Mammary epithelial cell (primary cell): ENCODE results near the gene UGGT2.

ENCODE experiments used
- CTCF ChIP-seq, 2 donors: IDR thresholded peaks in 1 of 2; conservative IDR thresholded peaks in 1 of 2; 2 replicates each; pipeline ENCODE4 v1.5.1; 2011 to 2012; ENCODE audit warnings: inconsistent platforms in 2 of 2, low read length in 2 of 2, mild to moderate bottlenecking in 2 of 2, control low read depth in 1 of 2, low read depth in 1 of 2; ENCODE audit not compliant: insufficient read depth in 1 of 2; ENCODE audit errors: extremely low read depth in 1 of 2
- EZH2 ChIP-seq: IDR thresholded peaks from 2 replicates; pipeline ENCODE4 v1.6.1; 2012; ENCODE audit warnings: low read length, inconsistent platforms, borderline replicate concordance

GRCh38 chr13:95929430-95929829 lies 123.8 kb downstream of the UGGT2 start:
- TF ChIP-seq CTCF (conservative IDR thresholded peaks at IDR 0.05 in 1 of 2, IDR thresholded peaks at IDR 0.05 in 1 of 2; ENCODE audit: extremely low read depth in 1 of 2, insufficient read depth in 1 of 2, low read depth in 1 of 2, low read length in 2 of 2): no peak
- TF ChIP-seq EZH2: no peak
